ENCODE measurements around the gene SIGLEC12. TPM values are rescaled to one million over a fixed set of nuclear protein-coding genes. Genes with fewer than 3 reads are reported as not detected.

SIGLEC12 gene
- total RNA-seq, 1 donor from 2014 or later: 0.11 TPM

DNA sequence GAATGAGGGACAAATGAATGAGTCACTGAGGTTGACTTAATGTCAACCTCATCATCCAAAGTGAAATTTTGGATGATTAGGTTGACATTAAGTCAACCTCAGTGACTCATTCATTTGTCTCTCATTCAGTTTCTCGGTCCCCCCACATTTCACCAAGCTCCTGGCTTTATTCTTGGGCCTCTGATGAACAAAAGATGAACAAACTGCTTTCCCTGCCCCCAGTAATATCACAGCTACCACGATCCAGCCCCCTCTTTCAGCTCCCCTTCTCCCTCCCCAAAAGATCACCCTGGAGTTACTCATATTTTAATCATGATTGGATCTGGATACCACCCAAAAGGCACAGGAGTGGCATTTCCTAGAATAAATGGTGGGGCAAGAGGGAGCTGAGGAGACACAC lies 12.5 kb downstream of the SIGLEC12 start:
- H3K36me3 ChIP-seq: no peaks in the 10 kb centered on the region
- H3K4me3 ChIP-seq: no peak overlapping the region
- TF ChIP-seq, protein P1, sequence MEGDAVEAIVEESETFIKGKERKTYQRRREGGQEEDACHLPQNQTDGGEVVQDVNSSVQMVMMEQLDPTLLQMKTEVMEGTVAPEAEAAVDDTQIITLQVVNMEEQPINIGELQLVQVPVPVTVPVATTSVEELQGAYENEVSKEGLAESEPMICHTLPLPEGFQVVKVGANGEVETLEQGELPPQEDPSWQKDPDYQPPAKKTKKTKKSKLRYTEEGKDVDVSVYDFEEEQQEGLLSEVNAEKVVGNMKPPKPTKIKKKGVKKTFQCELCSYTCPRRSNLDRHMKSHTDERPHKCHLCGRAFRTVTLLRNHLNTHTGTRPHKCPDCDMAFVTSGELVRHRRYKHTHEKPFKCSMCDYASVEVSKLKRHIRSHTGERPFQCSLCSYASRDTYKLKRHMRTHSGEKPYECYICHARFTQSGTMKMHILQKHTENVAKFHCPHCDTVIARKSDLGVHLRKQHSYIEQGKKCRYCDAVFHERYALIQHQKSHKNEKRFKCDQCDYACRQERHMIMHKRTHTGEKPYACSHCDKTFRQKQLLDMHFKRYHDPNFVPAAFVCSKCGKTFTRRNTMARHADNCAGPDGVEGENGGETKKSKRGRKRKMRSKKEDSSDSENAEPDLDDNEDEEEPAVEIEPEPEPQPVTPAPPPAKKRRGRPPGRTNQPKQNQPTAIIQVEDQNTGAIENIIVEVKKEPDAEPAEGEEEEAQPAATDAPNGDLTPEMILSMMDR (IDR thresholded peaks at IDR 0.05; ENCODE audit: borderline replicate concordance): no peak
- no peaks in the 10 kb centered on the region for H3K4me1 ChIP-seq
- H3K9me3 ChIP-seq (replicated peaks): no peaks in the 10 kb centered on the region
- peaks cover 83% of the 10 kb centered on the region for H3K27me3 ChIP-seq (ENCODE audit: low read depth)
- intact Hi-C loops (cut with micrococcal nuclease): no loop called here
- no peak for DNase-seq
- H3K27ac ChIP-seq (replicated peaks): no peak overlapping the region

DNA sequence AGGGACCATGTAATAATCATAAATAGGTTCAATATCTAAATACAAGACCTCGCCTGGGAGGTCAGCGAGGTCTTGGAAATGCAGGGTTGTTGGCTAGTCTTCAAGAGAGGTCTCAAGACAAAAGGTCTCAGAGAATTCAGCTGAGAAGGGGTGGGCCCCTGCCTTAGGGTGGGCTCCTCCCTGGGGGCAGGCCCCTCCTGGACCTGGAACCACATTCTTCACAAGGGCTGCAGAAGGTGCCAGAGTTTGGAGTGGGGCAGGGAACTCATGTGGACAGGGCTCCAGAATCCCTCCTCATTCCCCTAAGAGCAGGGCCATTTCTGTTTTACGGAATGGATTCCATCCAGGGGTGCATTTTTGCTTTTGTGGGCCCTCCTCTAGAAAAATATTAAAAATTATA lies 13.1 kb downstream of the SIGLEC12 start:
- no peak for DNase-seq
- no peaks in the 10 kb centered on the region for H3K4me1 ChIP-seq
- H3K36me3 ChIP-seq: no peaks in the 10 kb centered on the region
- H3K9me3 ChIP-seq (replicated peaks): no peaks in the 10 kb centered on the region
- TF ChIP-seq, protein P1 (IDR thresholded peaks at IDR 0.05; ENCODE audit: borderline replicate concordance): no peak
- H3K27me3 ChIP-seq (ENCODE audit: low read depth): peaks cover 86% of the 10 kb centered on the region
- intact Hi-C loops (cut with micrococcal nuclease): no loop called here
- no peak overlapping the region for H3K27ac ChIP-seq (replicated peaks)
- no peak overlapping the region for H3K4me3 ChIP-seq

DNA sequence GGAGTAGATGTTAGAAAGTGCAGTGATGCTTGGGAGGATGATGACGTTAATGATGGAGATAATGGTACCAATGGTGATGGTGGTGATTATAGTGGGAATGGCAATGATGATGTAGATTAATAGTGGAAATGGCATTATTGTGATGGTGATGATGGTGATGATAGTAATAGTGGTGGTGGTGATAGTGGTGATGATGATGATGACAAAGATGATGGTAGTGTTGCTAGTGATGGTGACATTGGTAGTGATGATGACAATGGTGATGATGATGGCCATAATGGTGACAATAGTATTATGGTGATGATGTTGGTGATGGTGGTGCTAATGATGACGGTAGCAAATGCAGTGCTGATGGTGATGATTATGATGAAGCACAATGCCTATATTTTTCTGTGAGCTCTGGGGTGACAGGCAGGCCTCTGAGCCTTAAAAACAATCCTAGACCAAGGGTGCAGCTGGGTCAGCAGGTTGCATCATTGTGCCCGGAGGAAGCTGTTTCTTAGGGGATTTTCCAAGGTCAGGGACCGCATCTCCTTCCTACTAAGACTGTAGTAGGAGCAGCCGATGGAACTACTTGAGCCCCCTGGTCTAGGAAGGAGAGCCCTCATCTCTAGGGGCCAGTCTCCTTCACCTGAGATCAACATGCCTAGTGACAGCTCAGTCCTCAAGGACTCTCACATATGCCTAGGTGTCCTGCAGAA lies 15.5 kb downstream of the SIGLEC12 start:
- no peak overlapping the region for H3K4me3 ChIP-seq
- no peaks in the 10 kb centered on the region for H3K4me1 ChIP-seq
- no peaks in the 10 kb centered on the region for H3K9me3 ChIP-seq (replicated peaks)
- TF ChIP-seq, protein P1 (IDR thresholded peaks at IDR 0.05; ENCODE audit: borderline replicate concordance): no peak
- H3K27ac ChIP-seq (replicated peaks): no peak overlapping the region
- DNase-seq: no peak
- peaks cover 87% of the 10 kb centered on the region for H3K27me3 ChIP-seq (ENCODE audit: low read depth)
- no peaks in the 10 kb centered on the region for H3K36me3 ChIP-seq
- intact Hi-C loops (cut with micrococcal nuclease): no loop called here

DNA sequence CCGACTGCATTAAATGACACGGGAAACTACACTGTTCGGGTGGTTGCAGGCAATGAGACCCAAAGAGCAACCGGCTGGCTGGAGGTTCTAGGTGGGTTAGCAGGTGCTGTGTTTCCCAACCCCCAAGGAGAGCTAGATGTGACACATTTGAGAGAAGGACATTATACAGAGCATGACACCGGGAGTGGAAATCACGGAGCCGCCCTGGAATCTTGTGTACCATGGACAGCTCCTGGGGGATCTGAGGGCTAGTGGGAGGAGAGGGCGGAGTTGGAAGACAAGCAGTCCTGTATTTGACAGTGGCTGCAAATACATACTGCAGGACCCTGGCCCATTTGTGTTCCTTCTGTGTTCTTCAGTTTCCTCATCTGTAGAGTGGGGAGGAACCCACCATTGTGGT lies 21.0 kb downstream of the SIGLEC12 start:
- TF ChIP-seq, protein P1 (IDR thresholded peaks at IDR 0.05; ENCODE audit: borderline replicate concordance): no peak
- Histone ChIP-seq H3K4me1 (no peaks in the 10 kb centered on the region), H3K27me3 (ENCODE audit: low read depth) (peaks cover 90% of the 10 kb centered on the region), H3K9me3 (replicated peaks) (no peaks in the 10 kb centered on the region), H3K27ac (replicated peaks) (no peak overlapping the region), H3K4me3 (no peak overlapping the region), H3K36me3 (no peaks in the 10 kb centered on the region)
- intact Hi-C loops (cut with micrococcal nuclease): no loop called here
- no peak for DNase-seq

DNA sequence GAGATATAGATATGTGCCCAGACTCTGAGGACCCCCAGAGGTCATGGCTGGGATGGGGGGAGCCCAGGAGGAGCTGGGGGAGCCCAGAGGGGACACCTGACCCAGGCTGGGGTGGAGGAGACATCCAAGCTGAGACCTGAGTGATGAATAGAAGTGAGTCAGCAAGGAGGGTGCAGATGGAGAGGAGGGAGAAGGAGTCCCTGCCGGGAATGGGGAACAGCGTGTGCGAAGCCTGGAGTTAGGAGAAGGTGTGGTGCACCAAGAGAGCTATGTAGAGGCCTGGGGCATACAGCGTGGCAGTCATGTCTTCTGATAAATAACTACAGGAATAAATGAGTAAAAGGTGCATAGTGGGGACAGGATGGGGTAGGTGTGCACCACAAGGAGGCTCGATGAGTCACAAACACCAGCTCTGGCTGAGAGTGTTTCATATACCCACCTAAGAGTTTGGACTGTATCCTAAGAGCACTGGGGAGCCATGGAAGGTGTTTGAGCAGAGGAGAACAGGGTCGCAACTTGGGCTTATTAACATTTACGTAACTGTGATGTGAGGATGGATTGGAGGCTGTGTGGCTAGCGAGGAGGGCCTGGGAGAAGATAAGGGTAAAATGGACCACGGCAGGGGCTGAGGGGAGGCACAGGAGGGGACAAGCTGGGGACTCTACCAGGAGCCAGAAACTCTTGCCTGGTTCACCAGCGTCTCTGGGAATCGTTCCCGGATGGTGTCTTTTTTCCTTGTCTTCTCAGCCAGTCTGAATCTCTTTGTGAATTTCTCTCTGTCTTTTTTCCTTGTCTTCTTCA lies 21.9 kb downstream of the SIGLEC12 start:
- no peaks in the 10 kb centered on the region for H3K36me3 ChIP-seq
- H3K27me3 ChIP-seq (ENCODE audit: low read depth): peaks cover 90% of the 10 kb centered on the region
- H3K4me3 ChIP-seq: no peak overlapping the region
- intact Hi-C loops (cut with micrococcal nuclease): loop anchor here (10.0 kb wide), 1 partner anchor 295 kb away; no protein-coding TSS in a partner anchor
- TF ChIP-seq, protein P1 (IDR thresholded peaks at IDR 0.05; ENCODE audit: borderline replicate concordance): no peak
- H3K9me3 ChIP-seq (replicated peaks): no peaks in the 10 kb centered on the region
- DNase-seq: no peak
- H3K4me1 ChIP-seq: no peaks in the 10 kb centered on the region
- no peak overlapping the region for H3K27ac ChIP-seq (replicated peaks)

Data from left ventricle myocardium inferior (tissue), 1 donor.